Gastroesophageal sphincter (tissue), 3 donors: Measurements from ENCODE around the gene BTBD9.

Experiments used
- POLR2AphosphoS5 ChIP-seq: sonication (generic); formaldehyde crosslinking; IDR thresholded peaks from one replicate; pipeline ENCODE4 v1.6.1; 2017; ENCODE audit warnings: antibody characterized with exemption
- TF ChIP-seq, protein P1 (sequence below), 4 experiments: fragments of 200-600 bp in 2 of 4; fragments of 450-650 bp in 2 of 4; sonication (generic) in 1 of 4; IDR thresholded peaks; one replicate each; pipeline ENCODE4 v1.5.1; 2017 to 2019; ENCODE audit warnings: antibody characterized with exemption in 4 of 4, mild to moderate bottlenecking in 2 of 4, moderate library complexity in 2 of 4

- TF ChIP-seq, protein P1, sequence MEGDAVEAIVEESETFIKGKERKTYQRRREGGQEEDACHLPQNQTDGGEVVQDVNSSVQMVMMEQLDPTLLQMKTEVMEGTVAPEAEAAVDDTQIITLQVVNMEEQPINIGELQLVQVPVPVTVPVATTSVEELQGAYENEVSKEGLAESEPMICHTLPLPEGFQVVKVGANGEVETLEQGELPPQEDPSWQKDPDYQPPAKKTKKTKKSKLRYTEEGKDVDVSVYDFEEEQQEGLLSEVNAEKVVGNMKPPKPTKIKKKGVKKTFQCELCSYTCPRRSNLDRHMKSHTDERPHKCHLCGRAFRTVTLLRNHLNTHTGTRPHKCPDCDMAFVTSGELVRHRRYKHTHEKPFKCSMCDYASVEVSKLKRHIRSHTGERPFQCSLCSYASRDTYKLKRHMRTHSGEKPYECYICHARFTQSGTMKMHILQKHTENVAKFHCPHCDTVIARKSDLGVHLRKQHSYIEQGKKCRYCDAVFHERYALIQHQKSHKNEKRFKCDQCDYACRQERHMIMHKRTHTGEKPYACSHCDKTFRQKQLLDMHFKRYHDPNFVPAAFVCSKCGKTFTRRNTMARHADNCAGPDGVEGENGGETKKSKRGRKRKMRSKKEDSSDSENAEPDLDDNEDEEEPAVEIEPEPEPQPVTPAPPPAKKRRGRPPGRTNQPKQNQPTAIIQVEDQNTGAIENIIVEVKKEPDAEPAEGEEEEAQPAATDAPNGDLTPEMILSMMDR (IDR thresholded peaks at IDR 0.05): no peak
- TF ChIP-seq POLR2AphosphoS5: no peak
Observed at GRCh38 chr6:38302838-38303237, 336.9 kb downstream of the BTBD9 start.
